GM06990 (cell line): ENCODE results near the gene SERTAD2.

Source experiments
- DNase-seq: peaks from one replicate; pipeline ENCODE4 v3.0.0-alpha.2; 2011; ENCODE audit not compliant: insufficient read length; ENCODE audit errors: extremely low read depth
- H3K27me3 ChIP-seq: replicated peaks from 2 replicates; pipeline ENCODE4 v1.6.0; 2011; ENCODE audit warnings: low read length; ENCODE audit not compliant: control insufficient read depth, insufficient read depth
- H3K36me3 ChIP-seq: 2 replicates; pipeline ENCODE4 v1.5.1; 2011; ENCODE audit warnings: low read length; ENCODE audit not compliant: control insufficient read depth, insufficient read depth
- H3K4me3 ChIP-seq: replicated peaks from 2 replicates; pipeline ENCODE4 v1.5.1; 2011; ENCODE audit warnings: low read depth, mild to moderate bottlenecking, control low read depth, low read length
- TF ChIP-seq, protein P1 (sequence below): IDR thresholded peaks from 2 replicates; pipeline ENCODE4 v1.5.1; 2011; ENCODE audit warnings: low read length, control low read depth, mild to moderate bottlenecking, inconsistent platforms; ENCODE audit not compliant: insufficient read depth, poor library complexity, severe bottlenecking

Gene SERTAD2

DNA sequence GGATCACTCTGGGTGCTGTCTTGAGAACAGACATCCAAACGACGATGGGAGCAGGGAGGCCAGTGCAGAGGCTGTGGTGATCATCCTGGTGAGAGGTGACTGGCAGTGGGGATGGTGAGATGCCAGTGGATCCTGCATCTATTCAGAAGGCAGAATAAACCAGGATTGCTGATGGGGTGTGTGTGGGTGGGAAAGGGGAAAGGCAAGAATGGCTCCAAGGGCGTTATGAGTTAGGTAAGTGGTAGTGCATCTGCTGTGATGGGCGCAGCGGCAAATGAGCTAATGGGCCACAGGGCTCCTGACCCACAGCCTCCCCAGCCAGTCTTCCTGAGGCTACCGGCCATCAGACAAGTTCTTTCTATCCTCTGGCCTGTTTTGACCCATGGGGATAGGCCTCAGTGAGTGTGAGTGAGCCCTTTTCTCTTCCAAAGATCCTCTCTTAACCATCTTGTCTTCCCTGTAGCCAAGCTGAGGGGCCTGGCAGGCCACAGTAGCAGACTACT lies 29.6 kb downstream of the SERTAD2 start:
- DNase-seq, result no peak
- no peaks in the 10 kb centered on the region for H3K27me3 ChIP-seq
- TF ChIP-seq, protein P1, sequence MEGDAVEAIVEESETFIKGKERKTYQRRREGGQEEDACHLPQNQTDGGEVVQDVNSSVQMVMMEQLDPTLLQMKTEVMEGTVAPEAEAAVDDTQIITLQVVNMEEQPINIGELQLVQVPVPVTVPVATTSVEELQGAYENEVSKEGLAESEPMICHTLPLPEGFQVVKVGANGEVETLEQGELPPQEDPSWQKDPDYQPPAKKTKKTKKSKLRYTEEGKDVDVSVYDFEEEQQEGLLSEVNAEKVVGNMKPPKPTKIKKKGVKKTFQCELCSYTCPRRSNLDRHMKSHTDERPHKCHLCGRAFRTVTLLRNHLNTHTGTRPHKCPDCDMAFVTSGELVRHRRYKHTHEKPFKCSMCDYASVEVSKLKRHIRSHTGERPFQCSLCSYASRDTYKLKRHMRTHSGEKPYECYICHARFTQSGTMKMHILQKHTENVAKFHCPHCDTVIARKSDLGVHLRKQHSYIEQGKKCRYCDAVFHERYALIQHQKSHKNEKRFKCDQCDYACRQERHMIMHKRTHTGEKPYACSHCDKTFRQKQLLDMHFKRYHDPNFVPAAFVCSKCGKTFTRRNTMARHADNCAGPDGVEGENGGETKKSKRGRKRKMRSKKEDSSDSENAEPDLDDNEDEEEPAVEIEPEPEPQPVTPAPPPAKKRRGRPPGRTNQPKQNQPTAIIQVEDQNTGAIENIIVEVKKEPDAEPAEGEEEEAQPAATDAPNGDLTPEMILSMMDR, result no peak
- no peaks in the 10 kb centered on the region for H3K36me3 ChIP-seq
- H3K4me3 ChIP-seq, result no peak overlapping the region

DNA sequence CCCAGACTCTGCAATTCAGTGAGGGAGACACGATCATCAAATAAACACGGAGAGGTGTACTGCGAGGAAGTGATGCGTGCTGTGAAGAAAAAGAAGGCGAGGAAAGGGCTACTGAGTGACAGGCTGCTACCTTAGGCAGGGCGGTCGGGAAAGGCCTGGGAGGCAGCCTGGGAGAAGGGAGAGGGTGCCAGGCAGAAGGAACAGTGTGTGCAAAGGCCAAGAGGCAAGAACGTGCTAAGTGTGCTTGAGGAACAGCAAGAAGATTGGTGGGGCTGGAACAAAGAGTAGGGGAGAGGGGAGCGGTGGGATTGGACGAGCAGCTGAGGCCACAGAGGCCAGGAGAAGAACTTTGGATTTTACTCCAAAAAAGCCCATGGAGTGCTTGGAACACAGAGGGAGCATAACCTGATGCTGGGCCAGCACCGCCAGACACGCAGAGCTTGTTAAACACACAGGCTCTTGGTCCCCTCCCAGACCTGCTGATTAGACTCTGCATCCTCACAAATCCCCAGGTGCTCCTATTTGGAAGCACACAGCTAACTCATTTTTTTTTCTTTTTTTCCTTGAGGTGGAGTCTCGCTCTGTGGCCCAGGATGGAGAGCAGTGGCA lies 30.4 kb downstream of the SERTAD2 start:
- TF ChIP-seq, protein P1, result no peak
- H3K4me3 ChIP-seq, result no peak overlapping the region
- DNase-seq, result no peak
- H3K27me3 ChIP-seq, result no peaks in the 10 kb centered on the region
- H3K36me3 ChIP-seq, result no peaks in the 10 kb centered on the region

GRCh38 chr2:64622443-64623241 lies 31.1 kb downstream of the SERTAD2 start:
- no peak overlapping the region for H3K4me3 ChIP-seq
- H3K36me3 ChIP-seq, result no peaks in the 10 kb centered on the region
- TF ChIP-seq, protein P1, result no peak
- DNase-seq, result no peak
- H3K27me3 ChIP-seq, result no peaks in the 10 kb centered on the region

- TF ChIP-seq, protein P1, result no peak
- H3K4me3 ChIP-seq, result no peak overlapping the region
- H3K36me3 ChIP-seq, result no peaks in the 10 kb centered on the region
- no peaks in the 10 kb centered on the region for H3K27me3 ChIP-seq
- no peak for DNase-seq
Measured at GRCh38 chr2:64620661-64621060, 33.1 kb downstream of the SERTAD2 start.

GRCh38 chr2:64617631-64618151 lies 36.0 kb downstream of the SERTAD2 start:
- DNase-seq, result no peak
- Histone ChIP-seq H3K4me3 (no peak overlapping the region), H3K36me3 (no peaks in the 10 kb centered on the region), H3K27me3 (no peaks in the 10 kb centered on the region)
- TF ChIP-seq, protein P1, result no peak
